ENCODE measurements around the gene BPIFB1.

BPIFB1 gene

GRCh38 chr20:33322456-33322855 lies 39.4 kb downstream of the BPIFB1 start:
- no peak for DNase-seq (ENCODE audit: low read depth in 4 of 4, low spot score in 1 of 4)

GRCh38 chr20:33323236-33323635 lies 40.2 kb downstream of the BPIFB1 start:
- DNase-seq (ENCODE audit: low read depth in 4 of 4, low spot score in 1 of 4) = no peak

- DNase-seq (ENCODE audit: low read depth in 4 of 4, low spot score in 1 of 4) = no peak
Observed at GRCh38 chr20:33325350-33325749, 42.3 kb downstream of the BPIFB1 start.

GRCh38 chr20:33328157-33329137 lies 45.4 kb downstream of the BPIFB1 start:
- no peak for DNase-seq (ENCODE audit: low read depth in 4 of 4, low spot score in 1 of 4)

- DNase-seq (ENCODE audit: low read depth in 4 of 4, low spot score in 1 of 4) = no peak
Observed at GRCh38 chr20:33332905-33333456, 50.0 kb downstream of the BPIFB1 start.

- DNase-seq (ENCODE audit: low read depth in 4 of 4, low spot score in 1 of 4) = no peak
Observed at GRCh38 chr20:33333616-33334015, 50.6 kb downstream of the BPIFB1 start.

- no peak for DNase-seq (ENCODE audit: low read depth in 4 of 4, low spot score in 1 of 4)
Observed at GRCh38 chr20:33334111-33334510, 51.1 kb downstream of the BPIFB1 start.

GRCh38 chr20:33336375-33336774 lies 53.4 kb downstream of the BPIFB1 start:
- DNase-seq (ENCODE audit: low read depth in 4 of 4, low spot score in 1 of 4) = no peak

GRCh38 chr20:33337119-33337518 lies 54.1 kb downstream of the BPIFB1 start:
- DNase-seq (ENCODE audit: low read depth in 4 of 4, low spot score in 1 of 4) = no peak

- no peak for DNase-seq (ENCODE audit: low read depth in 4 of 4, low spot score in 1 of 4)
Observed at GRCh38 chr20:33337531-33338165, 54.6 kb downstream of the BPIFB1 start.

- DNase-seq (ENCODE audit: low read depth in 4 of 4, low spot score in 1 of 4) = no peak
Observed at GRCh38 chr20:33338467-33339258, 55.6 kb downstream of the BPIFB1 start.

GRCh38 chr20:33339515-33340058 lies 56.6 kb downstream of the BPIFB1 start:
- no peak for DNase-seq (ENCODE audit: low read depth in 4 of 4, low spot score in 1 of 4)

- no peak for DNase-seq (ENCODE audit: low read depth in 4 of 4, low spot score in 1 of 4)
Observed at GRCh38 chr20:33343521-33343920, 60.5 kb downstream of the BPIFB1 start.

- DNase-seq (ENCODE audit: low read depth in 4 of 4, low spot score in 1 of 4) = no peak
Observed at GRCh38 chr20:33345342-33345741, 62.3 kb downstream of the BPIFB1 start.

GRCh38 chr20:33348136-33348937 lies 65.3 kb downstream of the BPIFB1 start:
- no peak for DNase-seq (ENCODE audit: low read depth in 4 of 4, low spot score in 1 of 4)

GRCh38 chr20:33349493-33349892 lies 66.5 kb downstream of the BPIFB1 start:
- DNase-seq (ENCODE audit: low read depth in 4 of 4, low spot score in 1 of 4) = no peak

- DNase-seq (ENCODE audit: low read depth in 4 of 4, low spot score in 1 of 4) = no peak
Observed at GRCh38 chr20:33351696-33352095, 68.7 kb downstream of the BPIFB1 start.

GRCh38 chr20:33352258-33353012 lies 69.4 kb downstream of the BPIFB1 start:
- no peak for DNase-seq (ENCODE audit: low read depth in 4 of 4, low spot score in 1 of 4)

GRCh38 chr20:33353013-33353402 lies 70.0 kb downstream of the BPIFB1 start:
- DNase-seq (ENCODE audit: low read depth in 4 of 4, low spot score in 1 of 4) = no peak

Data from stimulated activated CD4-positive, alpha-beta T cell treated with anti-CD3 and anti-CD28 coated beads, Interleukin-1b, Interleukin-23, amount 100 ng/mL, for 24 hours (primary cell).